H1 (cell line): Measurements from ENCODE around the gene BTNL2.

Experiments used
- BRCA1 ChIP-seq: IDR thresholded peaks from 2 replicates; pipeline ENCODE4 v1.6.1; 2012; ENCODE audit warnings: low read depth, low read length, improper control_type of control experiment
- CEBPB ChIP-seq: IDR thresholded peaks from 2 replicates; pipeline ENCODE4 v1.6.1; 2012; ENCODE audit warnings: low read depth, low read length
- EP300 ChIP-seq, 2 experiments: IDR thresholded peaks; 1 replicate in 1 of 2; 2 replicates in 1 of 2; pipeline ENCODE4 v1.6.1; 2011 to 2012; ENCODE audit warnings: low read depth in 2 of 2, low read length in 2 of 2, mild to moderate bottlenecking in 2 of 2, borderline replicate concordance in 1 of 2, inconsistent platforms in 1 of 2, moderate library complexity in 1 of 2
- EZH2 ChIP-seq: fragments of 200-600 bp; sonication (generic); IDR thresholded peaks from 2 replicates; pipeline ENCODE4 v1.7.1; 2012; ENCODE audit warnings: low read depth, mild to moderate bottlenecking, moderate library complexity, low read length, inconsistent platforms; ENCODE audit not compliant: severe bottlenecking
- NANOG ChIP-seq: IDR thresholded peaks from 2 replicates; pipeline ENCODE4 v1.6.1; 2011; ENCODE audit warnings: low read length, low read depth, mild to moderate bottlenecking, inconsistent platforms; ENCODE audit not compliant: insufficient read depth, poor library complexity, severe bottlenecking
- POLR2A ChIP-seq, 2 experiments: IDR thresholded peaks; 1 replicate in 1 of 2; 2 replicates in 1 of 2; pipeline ENCODE4 v1.6.1; 2011; ENCODE audit warnings: low read depth in 2 of 2, low read length in 2 of 2, mild to moderate bottlenecking in 2 of 2; ENCODE audit errors: control extremely low read depth in 1 of 2
- POLR2AphosphoS5 ChIP-seq: IDR thresholded peaks from 2 replicates; pipeline ENCODE4 v1.6.1; 2011; ENCODE audit warnings: low read depth, low read length
- RAD21 ChIP-seq, 2 experiments: IDR thresholded peaks in 1 of 2; conservative IDR thresholded peaks in 1 of 2; 2 replicates each; pipeline ENCODE4 v1.6.1; 2011; ENCODE audit warnings: low read depth in 2 of 2, low read length in 2 of 2, improper control_type of control experiment in 1 of 2, inconsistent platforms in 1 of 2, mild to moderate bottlenecking in 1 of 2, moderate library complexity in 1 of 2
- SRF ChIP-seq: IDR thresholded peaks from 2 replicates; pipeline ENCODE4 v1.6.1; 2011; ENCODE audit warnings: mild to moderate bottlenecking, low read depth, low read length, moderate library complexity
- TCF12 ChIP-seq: IDR thresholded peaks from 2 replicates; pipeline ENCODE4 v1.6.1; 2011; ENCODE audit warnings: low read depth, mild to moderate bottlenecking, low read length
- TF ChIP-seq, protein P1 (sequence below), 3 experiments: IDR thresholded peaks; 1 replicate in 2 of 3; 2 replicates in 1 of 3; pipeline versions ENCODE4 v1.5.1 to v1.6.1; 2011; ENCODE audit warnings: low read length in 3 of 3, mild to moderate bottlenecking in 3 of 3, inconsistent platforms in 2 of 3, low read depth in 1 of 3, moderate library complexity in 1 of 3; ENCODE audit not compliant: insufficient read depth in 1 of 3; ENCODE audit errors: control extremely low read depth in 1 of 3
- TF ChIP-seq, protein P2 (sequence below): IDR thresholded peaks from 2 replicates; pipeline ENCODE4 v1.6.1; 2012; ENCODE audit warnings: inconsistent platforms
- TF ChIP-seq, protein P3 (sequence below): IDR thresholded peaks from 2 replicates; pipeline ENCODE4 v1.6.1; 2011; ENCODE audit warnings: low read length, improper control_type of control experiment

DNA sequence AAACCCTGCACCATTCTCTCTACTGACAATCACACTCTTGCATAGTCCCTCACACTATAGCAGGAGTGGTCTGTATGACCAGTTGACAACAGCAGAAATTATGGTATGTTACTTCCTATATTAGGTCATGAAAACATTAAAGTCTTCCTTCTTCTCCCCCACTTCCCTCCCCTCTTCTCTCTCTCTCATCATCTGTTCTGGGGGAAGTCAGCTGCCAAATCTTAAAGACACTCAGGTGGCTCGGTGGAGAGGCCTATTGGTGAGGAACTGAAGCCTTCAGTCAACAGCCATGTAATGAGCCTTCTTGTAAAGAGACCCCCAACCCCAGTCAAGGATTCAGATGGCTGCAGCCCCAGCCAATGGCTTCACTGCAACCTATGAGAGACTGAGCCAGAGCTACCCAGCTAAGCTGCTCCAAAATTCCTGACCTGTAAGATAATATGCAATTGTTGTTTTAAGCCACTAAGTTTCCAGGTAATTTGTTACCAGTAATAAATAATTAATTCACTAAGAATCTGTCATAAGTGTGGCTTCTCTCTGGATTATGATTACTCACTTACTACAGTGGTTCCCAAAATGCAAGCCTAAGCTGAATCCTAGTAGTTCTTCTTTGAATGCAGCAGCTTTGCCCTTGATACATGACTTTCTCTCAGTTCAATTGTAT lies 24.1 kb downstream of the BTNL2 start:
- no peak for TF ChIP-seq BRCA1
- no peak for TF ChIP-seq POLR2AphosphoS5
- TF ChIP-seq EZH2, result no peak
- no peak for TF ChIP-seq NANOG
- TF ChIP-seq, protein P1, sequence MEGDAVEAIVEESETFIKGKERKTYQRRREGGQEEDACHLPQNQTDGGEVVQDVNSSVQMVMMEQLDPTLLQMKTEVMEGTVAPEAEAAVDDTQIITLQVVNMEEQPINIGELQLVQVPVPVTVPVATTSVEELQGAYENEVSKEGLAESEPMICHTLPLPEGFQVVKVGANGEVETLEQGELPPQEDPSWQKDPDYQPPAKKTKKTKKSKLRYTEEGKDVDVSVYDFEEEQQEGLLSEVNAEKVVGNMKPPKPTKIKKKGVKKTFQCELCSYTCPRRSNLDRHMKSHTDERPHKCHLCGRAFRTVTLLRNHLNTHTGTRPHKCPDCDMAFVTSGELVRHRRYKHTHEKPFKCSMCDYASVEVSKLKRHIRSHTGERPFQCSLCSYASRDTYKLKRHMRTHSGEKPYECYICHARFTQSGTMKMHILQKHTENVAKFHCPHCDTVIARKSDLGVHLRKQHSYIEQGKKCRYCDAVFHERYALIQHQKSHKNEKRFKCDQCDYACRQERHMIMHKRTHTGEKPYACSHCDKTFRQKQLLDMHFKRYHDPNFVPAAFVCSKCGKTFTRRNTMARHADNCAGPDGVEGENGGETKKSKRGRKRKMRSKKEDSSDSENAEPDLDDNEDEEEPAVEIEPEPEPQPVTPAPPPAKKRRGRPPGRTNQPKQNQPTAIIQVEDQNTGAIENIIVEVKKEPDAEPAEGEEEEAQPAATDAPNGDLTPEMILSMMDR (IDR thresholded peaks at IDR 0.05; ENCODE audit: control extremely low read depth in 1 of 3, insufficient read depth in 1 of 3, low read depth in 1 of 3, low read length in 3 of 3), result no peak
- no peak for TF ChIP-seq POLR2A (IDR thresholded peaks at IDR 0.05; ENCODE audit: control extremely low read depth in 1 of 2, low read depth in 2 of 2, low read length in 2 of 2)
- TF ChIP-seq RAD21 (IDR thresholded peaks at IDR 0.05 in 1 of 2, conservative IDR thresholded peaks at IDR 0.05 in 1 of 2; ENCODE audit: low read depth in 2 of 2, low read length in 2 of 2), result no peak
- TF ChIP-seq SRF, result no peak
- TF ChIP-seq, protein P2, sequence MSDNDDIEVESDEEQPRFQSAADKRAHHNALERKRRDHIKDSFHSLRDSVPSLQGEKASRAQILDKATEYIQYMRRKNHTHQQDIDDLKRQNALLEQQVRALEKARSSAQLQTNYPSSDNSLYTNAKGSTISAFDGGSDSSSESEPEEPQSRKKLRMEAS, result no peak
- TF ChIP-seq CEBPB, result no peak
- TF ChIP-seq TCF12, result no peak
- TF ChIP-seq EP300 (IDR thresholded peaks at IDR 0.05; ENCODE audit: borderline replicate concordance in 1 of 2, low read depth in 2 of 2, low read length in 2 of 2), result no peak
- TF ChIP-seq, protein P3, sequence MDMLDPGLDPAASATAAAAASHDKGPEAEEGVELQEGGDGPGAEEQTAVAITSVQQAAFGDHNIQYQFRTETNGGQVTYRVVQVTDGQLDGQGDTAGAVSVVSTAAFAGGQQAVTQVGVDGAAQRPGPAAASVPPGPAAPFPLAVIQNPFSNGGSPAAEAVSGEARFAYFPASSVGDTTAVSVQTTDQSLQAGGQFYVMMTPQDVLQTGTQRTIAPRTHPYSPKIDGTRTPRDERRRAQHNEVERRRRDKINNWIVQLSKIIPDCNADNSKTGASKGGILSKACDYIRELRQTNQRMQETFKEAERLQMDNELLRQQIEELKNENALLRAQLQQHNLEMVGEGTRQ, result no peak
